Neural cell (in vitro differentiated cells): ENCODE data around the gene DDX25. TPM values are rescaled to one million over a fixed set of nuclear protein-coding genes. Genes with fewer than 3 reads are reported as not detected.

Source experiments
- H2AFZ ChIP-seq: fragments of 200-600, 300-800 bp; sonication (generic), shearing (Covaris generic); 2 replicates; pipeline ENCODE4 v1.6.0; 2014; ENCODE audit warnings: low read depth, mild to moderate bottlenecking, antibody characterized with exemption, low read length, moderate library complexity
- H3F3A ChIP-seq: fragments of 200-600 bp; shearing (Covaris generic); 2 replicates; pipeline ENCODE4 v1.6.1; 2016; ENCODE audit warnings: mild to moderate bottlenecking, moderate library complexity, mixed read lengths, antibody characterized with exemption, low read length; ENCODE audit not compliant: insufficient read depth, poor library complexity, severe bottlenecking
- H3K27ac ChIP-seq: fragments of 200-600, 300-800 bp; sonication (generic), shearing (Covaris generic); 2 replicates; pipeline ENCODE4 v1.5.1; 2014; ENCODE audit warnings: mild to moderate bottlenecking, low read length, moderate library complexity
- H3K27me3 ChIP-seq: fragments of 300-800, 200-600 bp; sonication (generic), shearing (Covaris generic); 2 replicates; pipeline ENCODE4 v1.6.0; 2014; ENCODE audit warnings: mild to moderate bottlenecking, low read depth, low read length, moderate library complexity; ENCODE audit not compliant: insufficient read depth
- H3K36me3 ChIP-seq: fragments of 300-800, 200-600 bp; sonication (generic), shearing (Covaris generic); 2 replicates; pipeline ENCODE4 v1.5.1; 2014; ENCODE audit warnings: mild to moderate bottlenecking, antibody characterized with exemption, low read length, moderate library complexity; ENCODE audit not compliant: insufficient read depth
- H3K4me2 ChIP-seq: fragments of 300-800, 200-600 bp; sonication (generic), shearing (Covaris generic); 2 replicates; pipeline ENCODE4 v1.6.0; 2014; ENCODE audit warnings: mild to moderate bottlenecking, low read length
- H3K4me3 ChIP-seq: fragments of 300-800, 200-600 bp; sonication (generic), shearing (Covaris generic); 2 replicates; pipeline ENCODE4 v1.5.1; 2014; ENCODE audit warnings: mild to moderate bottlenecking, low read length, moderate library complexity
- H3K79me2 ChIP-seq: fragments of 200-600 bp; shearing (Covaris generic); replicated peaks from 2 replicates; pipeline ENCODE4 v1.6.0; 2014; ENCODE audit warnings: mild to moderate bottlenecking, low read length, moderate library complexity; ENCODE audit not compliant: insufficient read depth
- H3K9ac ChIP-seq: fragments of 300-800, 200-600 bp; sonication (generic), shearing (Covaris generic); 2 replicates; pipeline ENCODE4 v1.6.1; 2016; ENCODE audit warnings: mild to moderate bottlenecking, low read length, mixed read lengths
- H3K9me2 ChIP-seq: fragments of 200-600 bp; shearing (Covaris generic); 2 replicates; pipeline ENCODE4 v1.6.1; 2016; ENCODE audit warnings: mild to moderate bottlenecking, low read length, mixed read lengths; ENCODE audit not compliant: insufficient read depth
- H3K9me3 ChIP-seq: fragments of 200-600, 300-800 bp; sonication (generic), shearing (Covaris generic); 2 replicates; pipeline ENCODE4 v1.6.1; 2016; ENCODE audit warnings: mild to moderate bottlenecking, mixed run types, low read length, moderate library complexity, mixed read lengths
- H4K20me1 ChIP-seq: fragments of 200-600 bp; shearing (Covaris generic); 2 replicates; pipeline ENCODE4 v1.6.1; 2016; ENCODE audit warnings: mild to moderate bottlenecking, mixed run types; ENCODE audit not compliant: insufficient read depth
- CTCF ChIP-seq: fragments of 450-650 bp; IDR thresholded peaks from 2 replicates; pipeline ENCODE4 v1.5.1; 2014; ENCODE audit warnings: antibody characterized with exemption, mild to moderate bottlenecking, moderate library complexity; ENCODE audit not compliant: poor library complexity, severe bottlenecking
- EP300 ChIP-seq: fragments of 450-650 bp; conservative IDR thresholded peaks from 2 replicates; pipeline ENCODE4 v1.6.1; 2014; ENCODE audit warnings: antibody characterized with exemption, mild to moderate bottlenecking, moderate library complexity; ENCODE audit not compliant: poor library complexity, severe bottlenecking
- EZH2 ChIP-seq: fragments of 200-600, 300-800 bp; shearing (Covaris generic), sonication (generic); IDR thresholded peaks from 2 replicates; pipeline ENCODE4 v1.6.1; 2014; ENCODE audit warnings: antibody characterized with exemption, low read length, borderline replicate concordance, mild to moderate bottlenecking; ENCODE audit not compliant: insufficient read depth, poor library complexity, severe bottlenecking
- MXI1 ChIP-seq: fragments of 450-650 bp; conservative IDR thresholded peaks from 2 replicates; pipeline ENCODE4 v1.6.1; 2014; ENCODE audit warnings: antibody characterized with exemption, mild to moderate bottlenecking; ENCODE audit not compliant: poor library complexity, severe bottlenecking
- POLR2AphosphoS5 ChIP-seq: IDR thresholded peaks from 2 replicates; pipeline ENCODE4 v1.6.1; 2012
- RAD21 ChIP-seq: fragments of 450-650 bp; conservative IDR thresholded peaks from 2 replicates; pipeline ENCODE4 v1.6.1; 2014; ENCODE audit warnings: antibody characterized with exemption, mild to moderate bottlenecking, moderate library complexity
- REST ChIP-seq: IDR thresholded peaks from 2 replicates; pipeline ENCODE4 v1.6.1; 2012; ENCODE audit warnings: borderline replicate concordance
- SMC3 ChIP-seq: fragments of 450-650 bp; conservative IDR thresholded peaks from 2 replicates; pipeline ENCODE4 v1.6.1; 2014; ENCODE audit warnings: antibody characterized with exemption, mild to moderate bottlenecking, moderate library complexity; ENCODE audit not compliant: poor library complexity
- TAF1 ChIP-seq: IDR thresholded peaks from 2 replicates; pipeline ENCODE4 v1.6.1; 2012; ENCODE audit warnings: low read depth
- polyA plus RNA-seq: library from polyadenylated mRNA; depleted of rRNA; stranded (reverse); fragments of >200 nt; gene quantifications from 2 replicates; pipeline ENCODE4 v1.2.3, GENCODE V29; 2014

Gene DDX25
- polyA plus RNA-seq, 1 donor from 2014 or later, result 66.4 TPM

- H2AFZ ChIP-seq, result no peak overlapping the region
- H3K4me3 ChIP-seq, result no peak overlapping the region
- H3F3A ChIP-seq, result no peaks in the 10 kb centered on the region
- no peaks in the 10 kb centered on the region for H3K79me2 ChIP-seq
- H3K36me3 ChIP-seq, result peaks cover 4% of the 10 kb centered on the region
- H3K27ac ChIP-seq, result no peak overlapping the region
- no peaks in the 10 kb centered on the region for H3K9me2 ChIP-seq
- H3K27me3 ChIP-seq, result no peaks in the 10 kb centered on the region
- H3K9ac ChIP-seq, result no peak overlapping the region
- no peak for TF ChIP-seq EZH2
- no peak for TF ChIP-seq EP300
- TF ChIP-seq MXI1, result no peak
- no peak overlapping the region for H3K4me2 ChIP-seq
- no peaks in the 10 kb centered on the region for H3K9me3 ChIP-seq
- H4K20me1 ChIP-seq, result no peaks in the 10 kb centered on the region
Observed at GRCh38 chr11:125953401-125953935, 49.2 kb downstream of the DDX25 start.

GRCh38 chr11:125954123-125954944 lies 50.0 kb downstream of the DDX25 start:
- Histone ChIP-seq H3K27me3 (no peaks in the 10 kb centered on the region), H3F3A (no peaks in the 10 kb centered on the region), H3K9me3 (no peaks in the 10 kb centered on the region), H3K9ac (no peak overlapping the region), H3K27ac (no peak overlapping the region), H3K79me2 (no peaks in the 10 kb centered on the region), H3K4me3 (no peak overlapping the region), H3K4me2 (no peak overlapping the region), H4K20me1 (no peaks in the 10 kb centered on the region), H3K36me3 (peaks cover 4% of the 10 kb centered on the region), H3K9me2 (no peaks in the 10 kb centered on the region), H2AFZ (no peak overlapping the region)
- TF ChIP-seq MXI1 (no peak), REST (no peak), CTCF (no peak), TAF1 (no peak), SMC3 (no peak), EP300 (no peak), POLR2AphosphoS5 (no peak), RAD21 (no peak), EZH2 (no peak)
